K562 (cell line): ENCODE data around the gene LAMP1. TPM values are rescaled to one million over a fixed set of nuclear protein-coding genes. Genes with fewer than 3 reads are reported as not detected.

Experiments
- ATAC-seq: fragments of 200-7000 bp; cut with Tn5 transposase; 3 replicates; pipeline ENCODE4 v1.9.1; 2020; ENCODE audit warnings: moderate library complexity
- BruUV-seq: library from RNA; stranded (reverse); fragments of 400-500 nt; replicated peaks from 2 replicates; lab custom pipeline; 2021; lab: Mats Ljungman, UMichigan
- CTCF ChIA-PET: fragments of 300-600 bp; formaldehyde crosslinking; extraction: SDS; loops from one replicate; lab custom pipeline; 2021; ENCODE audit warnings: low intra/inter-chr PET ratio; lab: Yijun Ruan, JAX
- POLR2A ChIA-PET: fragments of 300-600, 350-650 bp; sonication (Branson Sonifier 250); formaldehyde crosslinking; extraction: SDS; loops from one replicate; lab custom pipeline; 2021; ENCODE audit warnings: antibody characterized with exemption, inconsistent platforms; lab: Yijun Ruan, JAX
- DNase-seq, 4 experiments: peaks; one replicate each; pipeline versions ENCODE4 v3.0.0 to v3.0.0-alpha.2; 2011 to 2018; ENCODE audit warnings: low spot score in 3 of 4, mixed read lengths in 3 of 4; ENCODE audit errors: extremely low read depth in 1 of 4
- FAIRE-seq: peaks from 2 replicates; lab custom pipeline; 2011; peaks lifted over from hg19 to GRCh38; lab: Jason Lieb, UNC
- H2AFZ ChIP-seq: 2 replicates; pipeline ENCODE4 v1.6.0; 2011; ENCODE audit warnings: low read depth, low read length, control low read depth, inconsistent platforms
- H3K27ac ChIP-seq: fragments of 200-600 bp; 3 replicates; pipeline ENCODE4 v1.8.0; 2011; ENCODE audit warnings: low read depth, mild to moderate bottlenecking, control low read depth, inconsistent platforms, low read length, moderate library complexity, mixed read lengths; ENCODE audit errors: extremely low read depth
- H3K27me3 ChIP-seq, 2 experiments: fragments of 300-600 bp in 1 of 2; 2 replicates in 1 of 2; 3 replicates in 1 of 2; pipeline versions ENCODE4 v1.6.0 to v1.8.0; 2011; ENCODE audit warnings: inconsistent platforms in 2 of 2, low read length in 2 of 2, mild to moderate bottlenecking in 1 of 2, mixed read lengths in 1 of 2, moderate library complexity in 1 of 2; ENCODE audit not compliant: control insufficient read depth in 2 of 2, insufficient read depth in 2 of 2
- H3K36me3 ChIP-seq: fragments of 300-600 bp; 3 replicates; pipeline ENCODE4 v1.8.0; 2011; ENCODE audit warnings: mild to moderate bottlenecking, low read length, inconsistent platforms; ENCODE audit not compliant: control insufficient read depth, insufficient read depth
- H3K4me1 ChIP-seq, 2 experiments: fragments of 200-600 bp in 1 of 2; replicated peaks in 1 of 2; 2 replicates in 1 of 2; 3 replicates in 1 of 2; pipeline versions ENCODE4 v1.5.1 to v1.8.0; 2011; ENCODE audit warnings: inconsistent platforms in 2 of 2, low read length in 2 of 2, mild to moderate bottlenecking in 1 of 2, mixed read lengths in 1 of 2, moderate library complexity in 1 of 2; ENCODE audit not compliant: control insufficient read depth in 2 of 2, insufficient read depth in 2 of 2
- H3K4me2 ChIP-seq: 2 replicates; pipeline ENCODE4 v1.6.1; 2011; ENCODE audit warnings: low read length, control low read depth, inconsistent platforms, mixed read lengths; ENCODE audit not compliant: insufficient read depth
- H3K4me3 ChIP-seq: fragments of 200-600 bp; sonication (generic), shearing (Covaris generic); 2 replicates; pipeline ENCODE4 v1.5.1; 2016; ENCODE audit warnings: control low read depth, inconsistent platforms
- H3K79me2 ChIP-seq: fragments of 200-600 bp; 3 replicates; pipeline ENCODE4 v1.8.0; 2011; ENCODE audit warnings: low read length, inconsistent platforms; ENCODE audit not compliant: control insufficient read depth, insufficient read depth
- H3K9ac ChIP-seq, 2 experiments: 2 replicates each; pipeline versions ENCODE4 v1.6.0 to v1.6.1; 2011; ENCODE audit warnings: low read depth in 2 of 2, low read length in 2 of 2, control low read depth in 1 of 2, inconsistent platforms in 1 of 2, mild to moderate bottlenecking in 1 of 2, mixed read lengths in 1 of 2; ENCODE audit not compliant: insufficient read depth in 1 of 2
- H3K9me1 ChIP-seq: one replicate; pipeline ENCODE4 v1.6.0; 2011; ENCODE audit warnings: inconsistent platforms, mild to moderate bottlenecking, low read length, moderate library complexity; ENCODE audit not compliant: control insufficient read depth, insufficient read depth
- H3K9me3 ChIP-seq: replicated peaks from 2 replicates; pipeline ENCODE4 v1.5.1; 2011; ENCODE audit warnings: low read depth, low read length, inconsistent platforms; ENCODE audit not compliant: control insufficient read depth, insufficient read depth
- H4K20me1 ChIP-seq: replicated peaks from 2 replicates; pipeline ENCODE4 v1.6.1; 2011; ENCODE audit warnings: low read length, inconsistent platforms, mixed read lengths; ENCODE audit not compliant: control insufficient read depth, insufficient read depth
- NFE2L1 ChIP-seq: fragments of 450-650 bp; IDR thresholded peaks from 2 replicates; pipeline ENCODE4 v1.6.1; 2016; ENCODE audit warnings: missing genetic modification characterization, low read depth, mild to moderate bottlenecking, missing compliant biosample characterization, moderate library complexity, borderline replicate concordance
- RFX1 ChIP-seq: fragments of 450-650 bp; IDR thresholded peaks from 2 replicates; pipeline ENCODE4 v1.6.1; 2016; ENCODE audit warnings: mild to moderate bottlenecking, moderate library complexity
- TAF7 ChIP-seq: fragments of 450-650 bp; IDR thresholded peaks from 2 replicates; pipeline ENCODE4 v1.6.1; 2016; ENCODE audit warnings: missing genetic modification characterization, missing compliant biosample characterization
- U2AF1 ChIP-seq: fragments of 200-400 bp; formaldehyde crosslinking; optimal IDR thresholded peaks from 2 replicates; pipeline ENCODE3; 2017; ENCODE audit warnings: mild to moderate bottlenecking, low read depth, low read length, moderate library complexity
- ZNF318 ChIP-seq, 2 experiments: fragments of 450-650 bp; IDR thresholded peaks; 2 replicates each; pipeline ENCODE4 v1.6.1; 2016; ENCODE audit warnings: mild to moderate bottlenecking in 2 of 2, borderline replicate concordance in 1 of 2, low read depth in 1 of 2, moderate library complexity in 1 of 2
- ZNF449 ChIP-seq: fragments of 250-450 bp; sonication (Bioruptor Pico); IDR thresholded peaks from 2 replicates; pipeline ENCODE4 v1.8.0; 2022; ENCODE audit warnings: moderate library complexity, mild to moderate bottlenecking, inconsistent platforms
- ZNF57 ChIP-seq: fragments of 450-650 bp; formaldehyde crosslinking; IDR thresholded peaks from 2 replicates; pipeline ENCODE4 v1.4.0; 2020; ENCODE audit warnings: mild to moderate bottlenecking, moderate library complexity
- WGBS: fragments of 100-300 bp; shearing (Covaris generic); methylation state at CpG from one replicate; pipeline ENCODE4 v1.1.6; 2016; ENCODE audit warnings: low coverage, mixed read lengths; ENCODE audit not compliant: insufficient coverage; ENCODE audit errors: missing lambda C conversion rate; 5-methylcytosine and 5-hydroxymethylcytosine counted together
- in situ Hi-C: fragments of 300-500 bp; cut with MboI; formaldehyde crosslinking; loops from 4 replicates; pipeline ENCODE4 v1.15.0; 2018; ENCODE audit warnings: inconsistent platforms, mixed read lengths
- intact Hi-C: fragments of 100-400 bp; cut with micrococcal nuclease; formaldehyde crosslinking; loops from 2 replicates; pipeline ENCODE4 v1.14.2; 2022
- polyA plus RNA-seq, 8 experiments: library from polyadenylated mRNA; depleted of rRNA in 4 of 8; stranded (reverse) in 5 of 8; unstranded in 3 of 8; fragments of >200 nt; fragmentation: Nextera tagmentation in 2 of 8; fragmentation: Illumina TruSeq in 1 of 8; extraction: Ambion mirVana in 2 of 8; extraction: Trizol in 1 of 8; gene quantifications; 2 replicates each; pipeline versions ENCODE4 v1.2.1 to v1.2.3, GENCODE V29; 2011 to 2014; ENCODE audit warnings: inconsistent platforms in 1 of 8, missing spikeins in 1 of 8
- total RNA-seq, 7 experiments: library from RNA; depleted of rRNA in 6 of 7; stranded (reverse); fragments of >200 nt in 6 of 7; fragmentation: Illumina TruSeq in 2 of 7; extraction: Trizol in 2 of 7; gene quantifications; 2 replicates each; pipeline versions ENCODE4 v1.2.1 to v1.2.3, GENCODE V29; 2011 to 2021; ENCODE audit warnings: low replicate concordance in 1 of 7
- TF ChIP-seq, protein P1 (sequence below): fragments of 200-400 bp; formaldehyde crosslinking; IDR thresholded peaks from 2 replicates; pipeline ENCODE4 v1.6.1; 2017; ENCODE audit warnings: mild to moderate bottlenecking, low read depth, low read length, moderate library complexity

Gene LAMP1
- total and polyA plus RNA-seq, 9 of the 15 experiments (the other 6 are each of a cell fraction or from before 2014, with no cell fraction given): 2.2 to 70.1 (median 30.5) TPM

DNA sequence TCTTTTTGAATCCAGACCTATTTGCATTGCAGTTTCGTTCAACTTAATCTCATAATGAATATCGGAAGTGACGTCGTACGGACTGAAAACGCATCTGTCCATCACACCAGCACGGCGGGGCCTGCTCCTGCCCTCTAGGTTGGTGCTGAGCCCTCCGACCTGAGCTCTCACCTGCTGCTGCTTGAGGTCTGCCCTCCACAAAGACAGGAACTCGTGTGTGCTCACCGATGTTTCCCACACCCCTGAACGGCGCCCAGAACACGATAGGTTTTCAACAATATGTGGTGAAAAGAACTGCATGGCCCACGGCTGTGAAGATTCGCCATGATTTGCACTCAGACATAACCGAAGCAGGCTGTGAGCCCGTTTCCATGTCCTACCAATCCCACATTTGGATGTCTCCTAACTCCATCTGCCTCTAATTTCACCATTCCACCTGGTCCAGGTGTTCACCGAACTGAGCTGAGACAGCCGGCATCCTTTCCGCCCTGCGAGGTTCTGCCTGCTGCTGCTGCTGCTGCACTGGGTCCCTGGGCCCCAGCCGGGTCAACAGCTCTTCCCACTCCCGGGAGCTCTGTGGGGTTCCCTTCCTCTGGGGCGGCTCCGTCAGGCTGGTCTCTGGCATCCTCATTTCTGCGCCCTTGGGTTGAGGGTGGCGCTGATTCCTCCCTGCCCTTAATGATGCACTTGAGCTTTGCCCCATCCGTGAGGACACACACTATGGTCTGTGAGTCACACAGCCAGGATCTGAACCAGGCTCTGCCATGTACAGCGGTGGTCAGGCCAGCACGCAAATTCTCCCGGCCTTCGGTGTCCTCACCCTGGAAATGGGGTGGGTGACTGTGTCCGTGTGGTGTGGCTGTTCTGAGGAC, 46.0 kb downstream of the LAMP1 start:
- ChIA-PET CTCF (interaction anchor here (0.6 kb wide), 1 partner anchor 9 kb away, joined by 3 read pairs; no protein-coding TSS in a partner anchor), POLR2A (no interaction called here)
- H3K27ac ChIP-seq: no peak overlapping the region
- H3K4me2 ChIP-seq: no peak overlapping the region
- in situ Hi-C loops: no loop called here
- H4K20me1 ChIP-seq: no peaks in the 10 kb centered on the region
- H2AFZ ChIP-seq: no peak overlapping the region
- ATAC-seq: no peak
- H3K27me3 ChIP-seq: no peaks in the 10 kb centered on the region
- WGBS: 72% methylated on average over 24 of the region's 34 CpGs
- no peaks in the 10 kb centered on the region for H3K79me2 ChIP-seq
- no peak overlapping the region for H3K9ac ChIP-seq
- intact Hi-C loops: no loop called here
- no peaks in the 10 kb centered on the region; the same call in 1 of the 2 replicates for H3K9me3 ChIP-seq
- DNase-seq: no peak
- peaks cover 14% of the 10 kb centered on the region; the same call in 2 of the 3 replicates for H3K36me3 ChIP-seq
- no peak overlapping the region for H3K4me3 ChIP-seq
- no TSS peak for BruUV-seq
- no peaks in the 10 kb centered on the region for H3K9me1 ChIP-seq
- FAIRE-seq: no peak
- H3K4me1 ChIP-seq: peaks cover 0 to under 1% of the 10 kb centered on the region in 2 experiments; a peak in 2 of 5 replicates
- TF ChIP-seq, protein P1, sequence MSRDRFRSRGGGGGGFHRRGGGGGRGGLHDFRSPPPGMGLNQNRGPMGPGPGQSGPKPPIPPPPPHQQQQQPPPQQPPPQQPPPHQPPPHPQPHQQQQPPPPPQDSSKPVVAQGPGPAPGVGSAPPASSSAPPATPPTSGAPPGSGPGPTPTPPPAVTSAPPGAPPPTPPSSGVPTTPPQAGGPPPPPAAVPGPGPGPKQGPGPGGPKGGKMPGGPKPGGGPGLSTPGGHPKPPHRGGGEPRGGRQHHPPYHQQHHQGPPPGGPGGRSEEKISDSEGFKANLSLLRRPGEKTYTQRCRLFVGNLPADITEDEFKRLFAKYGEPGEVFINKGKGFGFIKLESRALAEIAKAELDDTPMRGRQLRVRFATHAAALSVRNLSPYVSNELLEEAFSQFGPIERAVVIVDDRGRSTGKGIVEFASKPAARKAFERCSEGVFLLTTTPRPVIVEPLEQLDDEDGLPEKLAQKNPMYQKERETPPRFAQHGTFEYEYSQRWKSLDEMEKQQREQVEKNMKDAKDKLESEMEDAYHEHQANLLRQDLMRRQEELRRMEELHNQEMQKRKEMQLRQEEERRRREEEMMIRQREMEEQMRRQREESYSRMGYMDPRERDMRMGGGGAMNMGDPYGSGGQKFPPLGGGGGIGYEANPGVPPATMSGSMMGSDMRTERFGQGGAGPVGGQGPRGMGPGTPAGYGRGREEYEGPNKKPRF: no peak
- no peak for TF ChIP-seq ZNF318 (IDR thresholded peaks at IDR 0.05; ENCODE audit: borderline replicate concordance in 1 of 2, low read depth in 1 of 2)
- TF ChIP-seq RFX1: no peak
- TF ChIP-seq U2AF1: no peak
- TF ChIP-seq TAF7 (tag): no peak
- no peak for TF ChIP-seq NFE2L1 (tag)
- no peak for TF ChIP-seq ZNF449
- no peak for TF ChIP-seq ZNF57 (CRISPR knock-in tag)
